ENCODE data around the gene RPS6KB2.

The RPS6KB2 gene

DNA sequence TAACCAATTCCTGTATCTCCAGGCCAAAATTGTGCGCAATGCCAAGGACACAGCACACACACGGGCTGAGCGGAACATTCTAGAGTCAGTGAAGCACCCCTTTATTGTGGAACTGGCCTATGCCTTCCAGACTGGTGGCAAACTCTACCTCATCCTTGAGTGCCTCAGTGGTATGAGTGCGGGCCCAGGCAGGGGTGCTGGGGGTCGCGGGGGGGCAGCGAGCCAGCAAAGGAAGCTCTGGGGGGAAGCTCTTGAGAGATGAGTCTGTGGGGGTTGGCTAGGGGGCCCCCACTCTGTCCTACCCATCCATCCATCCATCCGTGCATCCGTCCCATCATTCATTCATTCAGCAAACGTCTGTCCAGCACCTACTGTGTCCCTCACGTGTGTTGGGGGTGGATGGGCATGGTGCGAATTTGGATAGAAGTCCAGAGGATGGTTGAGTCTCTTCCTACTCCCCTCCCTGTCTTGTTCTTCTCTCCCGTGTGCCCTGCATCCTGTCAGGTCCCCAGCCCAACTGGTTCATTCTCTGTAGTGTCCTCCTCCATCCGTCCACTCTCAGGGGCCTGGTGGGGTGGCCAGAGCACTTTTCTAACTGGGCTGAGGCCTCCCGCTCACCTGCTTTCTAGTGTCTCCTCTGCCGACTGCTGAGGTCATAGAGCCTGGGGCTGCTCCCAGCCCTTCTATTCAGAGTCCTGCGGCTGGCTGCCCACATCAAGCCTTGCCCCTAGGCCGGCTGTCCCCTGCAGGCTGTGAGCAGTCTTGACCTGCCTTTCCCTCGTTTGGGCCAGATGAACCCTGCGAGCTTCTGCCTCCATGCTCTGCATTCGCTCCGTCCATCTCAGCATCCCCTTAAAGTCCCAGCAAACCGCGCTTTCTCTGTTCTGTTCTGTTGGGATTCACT, 3.3 kb downstream of the RPS6KB2 start:
- DNase-seq = no peak

DNA sequence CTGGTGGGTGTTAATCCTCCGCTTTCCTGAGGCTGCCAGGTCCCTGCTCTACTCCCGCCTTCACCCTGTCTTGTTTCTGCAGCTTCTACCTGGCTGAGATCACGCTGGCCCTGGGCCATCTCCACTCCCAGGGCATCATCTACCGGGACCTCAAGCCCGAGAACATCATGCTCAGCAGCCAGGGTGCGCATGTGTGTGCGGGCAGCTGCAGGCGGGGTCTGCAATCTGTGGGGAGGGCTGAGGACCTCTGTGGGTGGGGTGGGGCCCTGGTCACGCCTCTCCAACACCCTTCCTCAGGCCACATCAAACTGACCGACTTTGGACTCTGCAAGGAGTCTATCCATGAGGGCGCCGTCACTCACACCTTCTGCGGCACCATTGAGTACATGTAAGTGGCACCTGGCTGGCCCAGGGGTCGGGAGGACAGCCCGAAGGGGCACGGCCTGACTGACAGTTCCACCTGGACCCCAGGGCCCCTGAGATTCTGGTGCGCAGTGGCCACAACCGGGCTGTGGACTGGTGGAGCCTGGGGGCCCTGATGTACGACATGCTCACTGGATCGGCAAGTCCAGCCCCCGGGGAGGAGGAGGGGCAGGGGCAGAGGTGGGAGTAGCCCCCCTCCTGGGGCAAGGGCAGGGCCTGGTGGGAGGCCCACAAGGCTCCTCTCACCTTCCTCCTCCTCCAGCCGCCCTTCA, 4.5 kb downstream of the RPS6KB2 start:
- no peak for DNase-seq

DNA sequence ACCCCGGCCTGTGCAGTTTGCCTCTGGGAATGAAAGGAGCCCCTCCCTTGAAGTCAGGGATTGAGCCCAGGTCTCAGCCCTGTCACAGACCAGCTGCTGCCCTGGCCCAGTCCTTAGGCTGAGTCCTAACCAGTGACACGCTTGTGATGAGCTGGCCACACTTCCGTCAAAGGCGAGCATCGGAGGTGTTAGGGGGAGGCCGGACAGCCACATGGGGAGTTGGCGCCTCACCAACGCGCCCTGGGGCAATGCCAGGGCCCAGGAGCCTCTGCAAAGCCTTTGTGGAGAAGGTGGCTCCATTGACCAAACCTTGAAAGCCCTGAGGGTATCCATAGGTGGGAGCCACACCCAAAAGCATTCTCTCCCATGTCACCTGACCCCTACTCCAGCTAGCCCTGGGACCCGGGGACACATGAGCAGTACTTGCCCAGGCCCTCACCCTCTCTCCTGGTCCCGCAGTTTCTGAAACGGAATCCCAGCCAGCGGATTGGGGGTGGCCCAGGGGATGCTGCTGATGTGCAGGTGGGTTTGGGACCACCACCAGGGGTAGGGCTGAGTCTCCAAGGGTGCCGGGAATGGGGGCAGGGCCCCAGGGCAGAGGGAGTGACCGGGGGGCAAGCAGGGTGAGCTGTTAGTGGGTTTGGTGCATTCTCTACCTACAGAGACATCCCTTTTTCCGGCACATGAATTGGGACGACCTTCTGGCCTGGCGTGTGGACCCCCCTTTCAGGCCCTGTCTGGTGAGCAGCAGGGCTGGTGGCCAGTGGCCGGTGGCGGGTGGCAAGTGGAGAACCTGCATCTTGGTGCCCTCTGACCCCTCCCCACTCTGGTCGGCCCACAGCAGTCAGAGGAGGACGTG, 5.5 kb downstream of the RPS6KB2 start:
- no peak for DNase-seq

DNA sequence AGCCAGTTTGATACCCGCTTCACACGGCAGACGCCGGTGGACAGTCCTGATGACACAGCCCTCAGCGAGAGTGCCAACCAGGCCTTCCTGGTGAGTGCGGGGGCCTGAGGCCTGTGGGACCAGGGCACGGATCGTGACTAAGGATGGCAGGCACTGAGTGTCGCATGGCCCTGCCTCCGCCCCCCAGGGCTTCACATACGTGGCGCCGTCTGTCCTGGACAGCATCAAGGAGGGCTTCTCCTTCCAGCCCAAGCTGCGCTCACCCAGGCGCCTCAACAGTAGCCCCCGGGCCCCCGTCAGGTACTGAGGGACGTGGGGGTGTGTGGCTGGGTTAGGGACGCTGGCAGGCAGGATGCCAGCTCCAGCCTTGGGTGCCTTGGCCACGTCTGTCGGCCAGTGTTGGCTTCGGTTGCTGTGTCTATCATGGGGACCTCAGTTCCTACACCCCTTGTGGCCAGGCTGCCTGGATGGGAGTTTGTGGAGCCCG, 6.1 kb downstream of the RPS6KB2 start:
- DNase-seq = no peak

DNA sequence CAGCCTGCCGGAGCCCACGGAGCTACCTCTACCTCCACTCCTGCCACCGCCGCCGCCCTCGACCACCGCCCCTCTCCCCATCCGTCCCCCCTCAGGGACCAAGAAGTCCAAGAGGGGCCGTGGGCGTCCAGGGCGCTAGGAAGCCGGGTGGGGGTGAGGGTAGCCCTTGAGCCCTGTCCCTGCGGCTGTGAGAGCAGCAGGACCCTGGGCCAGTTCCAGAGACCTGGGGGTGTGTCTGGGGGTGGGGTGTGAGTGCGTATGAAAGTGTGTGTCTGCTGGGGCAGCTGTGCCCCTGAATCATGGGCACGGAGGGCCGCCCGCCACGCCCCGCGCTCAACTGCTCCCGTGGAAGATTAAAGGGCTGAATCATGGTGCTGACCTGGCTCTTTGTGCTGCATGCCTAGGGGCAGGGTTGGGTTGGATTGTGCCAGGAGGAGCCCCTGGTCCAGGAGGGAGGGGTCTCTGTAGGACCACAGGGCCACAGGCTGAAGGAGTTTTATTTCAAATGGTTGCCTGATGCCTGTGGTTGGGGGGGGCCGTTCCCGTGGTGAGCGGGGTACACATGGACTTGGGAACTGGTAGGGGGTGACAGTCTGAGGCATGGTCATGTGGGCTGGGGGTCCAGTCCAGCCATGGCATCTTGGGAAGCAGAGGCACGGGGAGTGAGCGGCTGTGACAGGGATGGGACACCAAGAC, 6.9 kb downstream of the RPS6KB2 start:
- DNase-seq = no peak

DNA sequence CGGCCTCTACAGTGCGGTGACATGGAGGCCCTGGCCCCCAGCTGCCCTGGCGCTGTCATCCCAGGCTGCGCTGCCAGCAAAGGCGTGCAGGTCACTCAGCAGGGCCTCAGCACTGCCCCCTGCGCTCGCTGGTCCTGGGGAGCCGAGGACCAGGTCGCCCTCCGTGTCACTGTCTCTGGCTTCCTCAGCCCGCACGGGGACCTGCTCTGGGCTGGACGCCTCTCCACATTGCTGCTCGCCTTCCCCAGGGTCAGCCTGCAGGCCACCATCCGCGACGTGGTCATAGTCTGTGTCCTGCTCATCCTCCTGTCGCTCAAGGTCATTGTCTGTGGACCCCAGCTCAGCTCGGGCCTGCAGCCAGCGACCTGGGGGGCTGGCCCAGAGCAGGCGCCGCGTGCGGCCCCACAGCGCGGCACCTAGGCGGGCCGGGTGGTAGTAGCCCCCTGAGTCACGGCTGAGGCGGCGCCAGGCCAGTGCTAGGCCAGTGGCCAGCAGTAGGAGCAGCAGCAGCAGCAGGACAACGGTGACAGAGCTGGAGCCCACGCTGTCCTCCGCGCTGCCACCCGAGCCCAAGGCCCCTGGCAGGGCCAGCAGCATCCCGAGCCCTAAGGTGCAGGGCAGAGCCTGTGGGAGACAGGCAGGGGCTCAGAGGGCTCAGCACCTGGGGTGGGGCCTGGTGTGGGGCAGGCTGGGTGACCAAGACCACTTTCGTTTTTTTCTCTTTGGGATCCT, 7.6 kb downstream of the RPS6KB2 start:
- DNase-seq = no peak

DNA sequence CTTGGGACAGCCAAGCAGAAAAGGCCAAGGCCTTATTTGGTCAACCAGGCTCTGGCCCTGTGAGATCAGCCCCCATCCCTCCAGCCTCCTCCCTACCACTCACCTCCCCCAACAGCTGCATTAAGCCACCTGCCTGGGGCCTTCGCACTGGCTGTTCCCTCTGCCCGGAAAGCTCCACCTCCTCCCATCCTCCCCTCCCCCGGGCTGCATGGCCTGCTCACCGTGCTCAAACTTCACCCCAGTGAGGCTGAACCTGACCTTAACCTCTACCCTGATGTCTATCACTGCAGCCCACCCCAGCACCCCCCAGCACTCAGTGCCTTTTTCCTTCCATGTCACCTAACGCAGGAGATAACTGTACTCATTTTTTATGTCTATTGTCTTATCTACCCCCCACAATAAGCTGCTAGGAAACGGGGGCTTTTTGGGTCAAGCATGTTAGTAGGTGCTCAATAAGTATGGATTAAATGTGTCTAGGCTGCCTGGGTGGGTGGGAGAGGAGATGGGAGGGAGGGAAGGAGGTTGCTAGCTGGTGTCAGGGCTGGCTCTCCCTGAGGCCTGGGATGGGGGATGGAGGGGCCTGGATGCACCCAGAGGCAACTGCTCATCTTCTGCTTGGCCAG, 8.3 kb downstream of the RPS6KB2 start:
- DNase-seq = no peak

DNA sequence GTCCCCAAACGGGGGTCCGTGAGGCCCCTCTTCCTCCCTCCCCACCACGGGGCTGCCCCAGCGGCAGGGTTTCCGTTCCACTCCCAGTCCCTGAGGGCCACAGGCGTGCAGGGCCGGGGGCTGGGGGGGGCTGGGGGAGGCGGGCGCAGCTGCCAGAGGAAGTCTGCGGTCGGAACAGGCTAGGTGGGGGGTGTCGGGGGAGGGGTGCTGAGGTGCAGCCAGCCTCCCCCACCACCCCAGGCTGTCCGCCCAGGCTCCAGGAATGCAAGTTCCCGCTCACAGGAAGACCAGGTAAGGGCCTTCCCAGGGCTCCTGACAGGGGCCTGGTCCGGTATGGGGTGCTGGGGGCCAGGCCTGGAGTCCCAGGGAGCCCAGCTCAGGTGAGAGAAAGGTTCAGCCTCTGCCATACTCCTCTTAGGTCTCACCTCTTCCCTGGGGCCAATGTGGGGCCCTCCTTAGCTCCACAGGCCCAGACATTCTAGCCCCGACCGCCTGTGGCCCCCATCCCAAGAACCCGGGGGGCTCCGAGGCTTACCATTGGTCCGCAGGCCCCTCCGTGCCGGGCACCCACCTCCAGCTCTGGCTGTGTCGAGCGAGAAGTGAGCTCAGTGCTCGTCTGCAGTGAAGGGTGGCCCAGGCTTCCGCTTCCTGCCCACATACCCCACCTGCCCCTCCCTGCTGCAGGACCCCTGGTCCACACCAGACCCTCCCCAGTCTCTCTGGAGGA, 9.0 kb downstream of the RPS6KB2 start, which contains the start of gene PTPRCAP:
PTPRCAP (minus strand) TSS at position 601 of the 727 bp plus-strand sequence; CDS start at position 538, 63 bp downstream.
- no peak for DNase-seq

DNA sequence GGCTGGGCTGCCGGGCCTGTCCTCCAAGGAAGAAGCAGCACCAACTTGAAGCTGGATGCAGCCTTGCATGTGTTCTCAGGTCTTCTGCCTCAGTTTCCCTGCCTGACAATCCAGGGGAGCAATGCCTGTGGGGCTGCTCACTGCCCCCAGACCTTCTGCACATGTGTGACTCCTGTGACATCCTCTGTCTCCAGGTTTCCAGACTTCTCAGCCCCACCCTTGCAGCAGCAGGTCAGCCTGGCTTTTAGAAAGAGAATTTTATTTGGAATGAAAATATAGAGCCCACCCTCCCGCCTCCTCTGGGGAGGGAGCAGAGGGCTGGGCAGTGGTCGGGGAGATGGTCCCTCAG, 9.5 kb downstream of the RPS6KB2 start:
- no peak for DNase-seq

DNA sequence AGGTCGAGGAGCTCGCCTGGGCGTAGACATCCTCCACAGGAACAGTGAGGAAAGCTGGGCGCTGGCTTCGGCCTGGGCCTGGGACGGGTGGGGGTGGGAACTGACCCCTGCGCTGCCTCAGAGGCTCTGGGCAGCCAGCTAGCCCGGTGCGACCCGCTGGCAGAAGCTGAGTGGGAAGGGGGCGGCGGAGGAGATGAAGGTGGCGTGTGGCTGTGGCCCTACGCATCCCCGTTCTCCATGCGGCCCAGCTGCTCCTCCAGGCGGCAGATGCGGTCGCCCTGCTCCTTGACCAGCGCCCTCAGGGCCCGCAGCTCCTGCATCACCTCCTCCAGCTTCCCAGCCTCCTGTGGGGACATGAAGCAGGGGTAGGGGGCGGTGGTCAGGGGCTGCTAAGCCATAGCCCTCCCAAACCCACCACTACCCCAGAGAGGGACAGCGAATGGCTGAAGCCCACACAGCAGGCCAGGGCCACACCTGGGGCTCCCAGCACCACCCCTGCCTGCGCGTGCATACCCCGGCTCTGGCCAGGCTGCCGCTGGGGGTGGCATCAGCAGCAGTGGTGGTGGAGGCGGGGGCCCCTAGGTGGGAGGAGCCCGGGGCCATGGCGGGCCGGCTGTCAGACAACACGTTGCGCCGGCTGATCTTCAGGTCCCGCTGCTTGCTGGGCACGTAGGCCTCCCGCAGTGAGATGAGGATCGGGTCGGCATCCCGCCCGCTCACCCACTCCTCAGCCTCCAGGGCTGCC, 10.0 kb downstream of the RPS6KB2 start:
- DNase-seq = no peak

DNA sequence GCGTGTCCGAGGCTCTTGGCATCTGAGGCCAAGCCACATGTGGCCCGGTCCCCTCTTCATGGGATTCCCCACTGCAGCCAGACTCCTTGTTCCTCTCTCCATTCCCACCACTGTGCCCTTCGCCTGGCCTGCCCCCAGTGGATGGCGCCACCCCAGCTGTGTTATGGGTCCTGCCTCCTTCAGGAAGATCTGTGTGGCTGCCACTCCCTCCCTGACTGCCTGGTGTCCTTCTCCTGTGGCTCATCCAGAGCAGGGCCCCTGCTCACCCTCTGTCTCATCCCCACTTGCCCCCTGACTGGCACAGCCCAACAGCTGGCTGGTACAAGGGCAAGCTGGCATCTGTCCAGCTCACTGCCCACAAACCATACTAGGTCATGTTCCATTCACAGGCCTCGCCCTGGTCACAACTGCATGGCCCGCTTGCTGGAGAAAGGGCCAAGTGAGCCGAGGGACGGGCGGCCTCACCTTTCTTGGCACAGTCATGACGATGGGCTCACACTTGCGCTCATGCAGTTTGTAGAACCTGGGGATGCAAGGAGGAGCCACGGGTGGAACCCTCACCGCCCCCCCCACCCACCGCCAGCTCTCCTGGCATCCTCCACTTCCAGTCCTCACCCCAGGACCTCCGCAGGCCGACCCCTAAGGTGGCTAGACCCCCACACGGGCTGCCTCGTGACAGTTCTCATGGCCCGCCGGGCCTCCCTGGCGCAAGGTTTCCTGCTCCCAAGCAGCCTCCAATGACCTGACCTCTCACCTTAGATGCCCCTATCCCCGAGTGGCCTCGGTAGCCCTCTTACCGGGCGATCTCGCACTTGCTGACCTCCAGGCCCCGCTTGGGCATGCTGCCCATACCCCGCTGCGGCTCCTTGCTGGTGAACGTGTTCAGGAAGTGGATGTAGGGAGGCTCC, 11.3 kb downstream of the RPS6KB2 start:
- no peak for DNase-seq

DNA sequence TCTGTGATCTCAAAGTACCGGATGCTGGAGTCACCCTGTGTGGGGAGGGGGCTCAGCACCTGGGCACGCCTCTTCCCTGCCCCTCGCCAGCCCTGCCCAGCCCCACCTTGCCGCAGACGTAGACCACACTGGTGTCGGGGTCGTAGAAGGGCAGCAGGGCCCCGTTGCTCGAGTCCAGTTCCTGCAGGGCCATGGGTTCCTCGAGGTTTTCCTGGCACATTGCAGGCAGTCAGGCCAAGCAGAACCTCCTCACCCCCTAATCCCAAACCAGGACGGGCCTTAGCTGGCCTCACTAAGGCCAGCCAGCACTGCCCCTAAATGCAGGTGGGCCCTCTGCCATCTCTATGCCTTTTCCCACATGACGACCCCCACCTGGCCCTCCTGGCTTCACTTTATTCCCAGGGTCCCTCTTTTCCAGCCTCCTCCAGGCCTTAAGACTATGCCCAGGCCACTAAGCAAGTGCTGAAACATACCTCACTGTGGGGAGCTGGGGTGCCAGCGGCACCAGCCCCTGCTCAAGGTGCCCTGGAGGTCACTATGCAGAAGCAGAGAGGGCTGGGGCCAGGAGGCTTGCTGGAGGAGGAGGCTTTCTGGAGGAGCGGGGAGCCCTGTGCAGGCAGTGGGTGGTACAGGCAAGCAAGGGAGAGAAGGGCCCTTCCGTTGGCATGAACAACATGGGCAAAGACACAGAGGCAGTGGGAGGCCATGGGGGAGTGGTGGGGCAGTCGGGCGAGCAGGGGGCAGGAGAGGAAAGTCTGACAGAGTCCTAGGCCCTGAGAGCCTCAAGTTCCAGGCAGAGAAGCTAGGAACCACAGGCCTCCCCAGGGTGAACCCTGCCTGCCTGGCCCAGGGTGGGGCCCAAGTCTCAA, 12.2 kb downstream of the RPS6KB2 start:
- DNase-seq = no peak

DNA sequence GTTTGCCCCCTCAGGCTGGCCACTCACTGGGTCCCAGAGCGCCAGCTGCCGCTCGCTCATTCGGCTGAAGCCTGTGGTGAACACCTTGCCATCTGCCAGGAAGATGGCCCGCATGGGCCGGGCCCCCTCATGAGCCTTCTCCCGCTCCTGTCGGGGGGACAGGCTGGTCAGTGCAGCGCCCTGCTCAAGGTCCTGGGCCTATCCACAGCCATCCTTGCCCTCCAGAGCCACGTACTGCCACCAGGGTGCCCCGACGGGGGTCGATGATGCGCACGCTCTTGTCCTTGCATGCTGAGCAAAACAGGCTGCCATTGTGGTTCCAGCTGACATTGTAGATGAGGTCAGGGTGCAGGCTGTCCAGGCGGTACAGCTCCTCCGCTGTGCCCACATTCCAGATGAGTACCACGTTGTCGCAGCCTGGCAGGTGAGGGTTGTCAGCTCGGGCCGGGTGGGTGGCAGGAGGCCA, 12.8 kb downstream of the RPS6KB2 start:
- DNase-seq = no peak

DNA sequence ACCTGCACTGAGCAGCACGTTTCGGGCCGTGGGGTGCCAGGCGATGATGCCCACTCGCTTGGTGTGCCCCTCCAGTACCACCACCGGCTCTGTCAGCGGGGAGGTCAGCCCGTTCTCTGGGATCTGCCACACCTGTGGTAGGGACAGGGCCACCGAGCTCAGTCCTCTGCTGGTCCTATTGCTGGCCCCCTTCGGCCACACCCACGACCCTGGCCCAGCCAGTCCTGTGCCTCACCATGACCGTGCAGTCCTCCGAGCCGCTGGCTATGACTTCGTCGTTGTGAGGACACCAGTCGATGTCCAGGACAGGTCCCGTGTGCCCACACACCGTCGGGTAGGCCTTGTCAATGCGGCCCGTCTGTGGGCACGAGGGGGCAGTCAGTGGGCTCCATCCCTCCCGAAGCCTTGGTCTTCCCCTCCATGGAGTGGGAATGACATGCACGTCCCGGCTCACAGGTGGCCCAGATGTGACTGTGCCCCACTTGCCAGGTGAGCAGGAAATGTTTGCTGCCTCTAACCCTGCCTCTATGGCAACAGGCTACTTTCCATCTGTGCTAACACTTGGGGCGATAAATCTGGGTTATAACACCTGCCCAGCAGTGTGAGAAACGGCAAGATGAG, 13.5 kb downstream of the RPS6KB2 start:
- DNase-seq = no peak

DNA sequence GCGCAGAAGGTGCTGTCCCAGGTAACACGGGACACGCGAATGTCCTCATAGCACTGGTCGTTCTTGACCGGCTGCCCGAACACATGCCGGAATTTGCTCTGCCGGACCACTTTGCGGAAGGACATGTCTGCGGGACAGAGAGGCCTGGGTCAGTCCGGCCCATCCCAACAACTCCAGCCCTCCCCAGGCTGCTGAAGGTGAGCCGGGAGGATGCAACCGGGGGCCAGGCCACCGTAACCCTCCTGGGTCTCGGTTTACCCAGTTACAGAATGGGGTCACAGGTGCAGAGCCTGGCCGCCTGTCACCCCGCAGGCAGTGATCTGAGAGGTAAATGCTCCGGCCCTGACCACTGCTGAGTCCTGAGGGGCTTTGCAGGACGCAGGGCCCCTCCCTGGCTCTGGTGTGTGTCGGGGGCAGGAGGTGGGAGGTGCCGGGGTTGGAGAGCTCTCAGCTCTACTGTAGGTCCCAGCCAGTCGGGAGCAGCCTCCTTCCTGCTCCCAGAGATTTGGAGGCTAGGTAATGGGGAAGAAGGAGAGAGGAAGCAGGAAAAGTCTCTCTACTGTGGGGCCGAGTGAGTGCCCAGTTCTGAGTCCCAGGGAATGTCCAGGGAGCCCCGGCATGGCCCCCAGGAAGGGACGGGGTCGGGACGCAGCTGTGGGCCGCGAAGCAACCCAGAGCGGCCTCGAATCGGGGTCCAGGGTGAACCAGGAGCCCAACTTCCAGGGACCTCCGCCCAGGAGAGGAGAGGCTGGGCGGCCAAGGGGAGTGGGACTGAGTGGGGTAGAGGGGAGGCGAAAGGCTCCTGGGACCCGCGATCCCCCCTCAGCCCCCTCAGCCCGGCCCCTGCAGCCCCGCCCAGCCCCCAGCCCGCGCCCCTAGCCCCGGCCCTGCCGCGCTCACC, 14.5 kb downstream of the RPS6KB2 start:
- no peak for DNase-seq

DNA sequence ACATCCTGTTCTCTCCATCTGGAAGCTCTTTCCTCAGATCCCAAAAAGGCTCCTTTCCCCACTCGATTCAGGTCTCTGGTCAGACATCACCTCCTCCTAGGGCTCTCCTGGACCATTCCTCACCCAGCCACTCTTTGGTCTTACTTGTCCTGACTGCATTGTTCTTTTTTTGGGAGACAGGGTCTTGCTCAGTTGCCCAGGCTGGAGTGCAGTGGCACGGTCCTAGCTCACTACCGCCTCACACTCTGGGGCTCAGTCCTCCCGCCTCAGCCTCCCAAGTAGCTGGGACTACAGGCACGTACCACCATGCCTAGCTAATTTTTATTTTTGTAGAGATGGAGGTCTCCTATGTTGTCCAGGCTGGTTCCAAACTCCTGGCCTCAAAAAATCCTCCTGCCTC, 17.2 kb downstream of the RPS6KB2 start:
- no peak for DNase-seq

Data from NCI-H2227 treated with DMSO at 0.1 percent for 48 hours (cell line).